ENCODE results near the gene ZC3H7B.
A peak's percentile ranks its signal among the peaks of the same experiment; 100 is the strongest.

The ZC3H7B gene

DNA sequence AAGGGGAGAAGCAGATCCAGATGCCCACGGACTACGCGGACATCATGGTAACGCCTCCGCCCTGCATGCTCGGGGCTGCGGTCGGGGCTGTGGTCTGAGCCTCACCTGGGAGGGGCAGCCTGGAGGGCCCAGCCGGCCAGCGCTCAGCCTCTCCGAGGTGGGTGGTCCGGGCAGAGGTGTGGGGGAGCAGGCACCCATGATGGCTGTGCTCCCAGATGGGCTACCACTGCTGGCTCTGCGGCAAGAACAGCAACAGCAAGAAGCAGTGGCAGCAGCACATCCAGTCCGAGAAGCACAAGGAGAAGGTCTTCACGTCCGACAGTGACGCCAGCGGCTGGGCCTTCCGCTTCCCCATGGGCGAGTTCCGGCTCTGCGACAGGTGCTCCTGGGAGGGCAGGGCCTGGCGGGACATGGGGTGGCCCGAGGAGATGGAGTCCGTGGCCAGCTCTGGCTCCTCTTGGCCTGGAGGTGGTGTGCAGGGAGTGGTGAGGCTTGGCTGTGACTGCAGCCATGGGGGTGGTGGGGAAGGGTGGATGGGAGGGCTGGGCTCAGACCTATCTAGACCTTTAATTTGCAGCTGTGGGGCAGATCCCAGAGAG lies 55.2 kb downstream of the ZC3H7B start:
- no peak for DNase-seq (ENCODE audit: low read depth)

DNA sequence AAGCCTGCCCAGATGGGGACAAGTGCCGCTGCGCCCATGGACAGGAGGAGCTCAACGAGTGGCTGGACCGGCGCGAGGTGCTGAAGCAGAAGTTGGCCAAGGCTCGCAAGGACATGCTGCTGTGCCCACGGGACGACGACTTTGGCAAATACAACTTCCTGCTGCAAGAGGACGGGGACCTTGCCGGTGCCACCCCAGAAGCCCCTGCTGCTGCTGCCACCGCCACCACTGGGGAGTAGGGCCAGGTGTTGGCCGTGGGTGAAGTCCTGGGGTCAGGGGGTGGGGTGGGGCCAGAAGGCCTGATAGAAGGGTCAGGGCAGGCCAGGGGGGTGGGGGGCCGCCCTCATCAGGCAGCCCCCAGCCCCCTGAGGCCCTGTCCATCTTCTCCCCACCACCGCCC lies 55.9 kb downstream of the ZC3H7B start:
- no peak for DNase-seq (ENCODE audit: low read depth)

DNA sequence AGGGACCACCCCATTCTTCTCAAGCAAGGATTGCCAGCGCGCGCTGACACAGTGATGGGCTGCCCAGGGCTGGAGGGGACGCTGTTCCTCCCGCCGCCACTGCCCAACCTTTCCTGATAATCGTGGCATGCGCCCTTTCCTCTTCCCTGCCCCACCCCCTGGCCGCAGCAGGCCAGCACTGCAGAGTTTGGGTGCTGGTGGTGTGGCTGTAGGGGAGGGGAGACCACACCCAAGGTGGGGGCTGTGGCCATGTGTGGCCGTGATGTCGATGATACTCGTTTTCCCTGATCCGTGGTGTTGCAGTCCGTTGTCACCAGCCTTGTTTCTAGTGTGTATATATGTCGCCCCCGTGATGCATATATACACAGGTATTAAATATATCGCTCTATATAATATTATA lies 57.6 kb downstream of the ZC3H7B start:
- no peak for DNase-seq (ENCODE audit: low read depth)

GRCh38 chr22:41359376-41359775 lies 58.1 kb downstream of the ZC3H7B start:
- DNase-seq (ENCODE audit: low read depth), result no peak

DNA sequence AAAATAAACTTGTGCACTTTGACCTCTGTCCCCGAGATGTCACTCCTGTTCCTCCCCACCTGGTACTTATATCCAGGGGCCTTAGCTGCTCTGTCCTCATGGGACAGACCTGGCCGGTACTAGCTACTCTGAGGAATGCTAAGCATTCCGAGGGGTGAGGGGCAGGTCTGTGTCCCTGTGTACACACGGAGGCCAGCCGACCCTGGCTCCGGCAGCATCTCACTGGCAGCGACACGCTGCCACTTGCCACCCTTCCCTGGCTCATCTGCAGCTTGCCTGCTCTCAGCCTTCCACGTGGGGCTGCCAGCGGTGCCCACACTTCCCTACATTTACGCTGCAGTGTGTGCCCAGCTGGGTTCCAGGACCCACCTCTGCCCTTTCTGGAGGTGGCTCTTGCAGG lies 58.8 kb downstream of the ZC3H7B start:
- no peak for DNase-seq (ENCODE audit: low read depth)

- DNase-seq (ENCODE audit: low read depth), result no peak
These were observed 60.5 kb downstream of the ZC3H7B start for GRCh38 chr22:41361716-41362310.

DNA sequence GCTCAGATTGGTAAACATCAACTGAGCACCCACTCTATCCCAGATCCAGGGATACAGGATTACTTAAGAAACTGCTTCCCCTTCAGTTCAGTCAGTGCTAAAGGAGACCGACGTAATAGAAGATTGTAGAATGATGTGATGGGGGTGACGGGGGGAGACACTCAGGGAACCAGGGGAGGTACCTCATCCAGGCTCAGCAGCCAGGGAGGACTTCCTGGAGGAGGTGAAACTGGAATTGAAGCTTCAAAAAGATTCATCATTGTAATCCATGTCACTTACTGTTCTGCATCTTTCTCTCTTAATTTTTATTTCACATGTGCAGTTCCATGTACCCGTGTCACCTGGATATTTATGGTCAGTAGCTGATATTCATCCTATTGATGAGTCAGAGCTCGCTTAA lies 61.3 kb downstream of the ZC3H7B start:
- no peak for DNase-seq (ENCODE audit: low read depth)

DNA sequence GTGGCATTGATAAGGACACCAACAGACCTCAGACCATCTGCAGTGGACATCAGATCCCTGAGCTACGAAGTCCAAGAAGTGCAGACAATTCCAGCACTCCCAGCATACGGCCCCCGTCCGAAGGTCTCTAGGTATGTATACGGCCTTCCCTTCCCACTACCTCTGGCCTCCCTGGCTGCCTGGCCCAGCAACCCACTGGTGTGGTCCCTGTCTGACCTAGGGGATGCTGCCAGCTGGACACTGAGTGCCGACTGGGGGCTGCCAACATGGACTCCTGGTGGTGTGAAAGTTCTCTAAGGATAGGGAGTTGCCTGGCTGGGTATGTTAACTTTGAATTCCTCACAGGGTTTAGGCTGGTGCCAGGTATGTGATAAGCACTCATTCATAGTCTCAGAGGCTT lies 62.9 kb downstream of the ZC3H7B start:
- DNase-seq (ENCODE audit: low read depth), result no peak

DNA sequence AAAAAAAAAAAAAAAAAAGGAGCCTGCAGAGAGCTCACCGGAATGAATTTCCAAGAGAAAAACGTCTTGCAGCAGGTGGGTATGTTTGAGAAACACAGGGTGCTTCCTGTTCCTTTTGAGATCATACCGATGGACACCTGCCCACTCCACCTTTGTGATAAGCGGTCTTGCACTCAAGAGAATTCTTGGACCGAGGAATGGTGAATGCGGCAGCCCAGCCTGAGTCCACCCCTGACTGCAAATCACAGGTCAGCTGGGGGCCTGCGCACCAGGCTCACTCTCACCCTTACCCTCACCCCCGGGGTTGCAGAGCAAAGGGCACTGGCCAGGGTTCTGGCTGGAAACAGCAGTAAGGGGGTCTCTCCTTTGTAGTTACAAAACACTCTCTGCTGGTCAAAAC lies 63.6 kb downstream of the ZC3H7B start:
- no peak for DNase-seq (ENCODE audit: low read depth)

DNA sequence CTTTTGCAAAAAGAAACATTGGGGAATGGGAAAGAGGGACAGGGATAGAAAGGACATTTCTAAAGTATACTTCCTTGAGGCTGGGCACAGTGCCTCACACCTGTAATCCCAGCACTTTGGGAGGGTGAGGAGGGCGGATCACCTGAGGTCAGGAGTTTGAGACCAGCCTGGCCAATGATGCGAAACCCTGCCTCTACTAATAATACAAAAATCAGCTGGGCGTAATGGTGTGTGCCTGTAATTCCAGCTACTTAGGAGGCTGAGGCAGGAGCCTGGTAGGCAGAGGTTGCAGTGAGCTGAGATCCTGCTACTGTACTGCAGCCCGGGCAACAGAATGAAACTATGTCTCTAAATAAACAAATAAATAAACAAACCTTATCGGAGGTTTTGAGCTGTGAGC lies 64.1 kb downstream of the ZC3H7B start:
- DNase-seq (ENCODE audit: low read depth), result no peak

GRCh38 chr22:41366323-41367029 lies 65.2 kb downstream of the ZC3H7B start:
- DNase-seq (ENCODE audit: low read depth), result no peak

DNA sequence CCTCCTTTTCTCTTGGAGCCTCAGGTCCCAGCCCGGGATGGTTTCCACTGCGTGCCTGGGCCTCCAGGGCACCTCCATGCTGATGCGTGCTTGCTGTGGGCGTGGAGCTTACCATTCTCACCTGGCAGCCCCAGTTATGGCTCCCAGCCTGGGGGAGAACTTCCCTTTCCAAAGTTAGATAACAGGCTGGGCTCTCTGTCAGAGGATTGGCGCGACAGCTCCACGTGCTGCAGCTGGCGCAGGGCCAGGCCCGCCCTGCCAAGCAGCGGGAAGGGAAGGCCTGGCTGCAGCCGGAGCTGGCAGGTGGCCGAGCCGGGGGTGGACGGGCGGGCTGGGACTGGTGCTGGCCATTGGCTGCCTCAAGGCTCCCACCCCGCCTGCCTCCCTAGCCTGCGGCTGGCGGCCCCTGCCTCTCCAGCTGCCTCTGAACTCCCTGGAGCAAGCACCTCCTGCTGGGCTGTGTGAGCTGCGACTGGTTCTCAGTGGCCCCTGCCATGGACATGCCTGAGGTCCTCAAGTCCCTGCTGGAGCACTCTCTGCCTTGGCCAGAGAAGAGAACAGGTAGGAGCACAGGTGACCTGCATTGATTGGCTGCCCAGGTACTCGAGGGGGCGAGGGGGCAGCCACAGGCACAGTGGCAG lies 65.8 kb downstream of the ZC3H7B start:
- DNase-seq (ENCODE audit: low read depth), result no peak

DNA sequence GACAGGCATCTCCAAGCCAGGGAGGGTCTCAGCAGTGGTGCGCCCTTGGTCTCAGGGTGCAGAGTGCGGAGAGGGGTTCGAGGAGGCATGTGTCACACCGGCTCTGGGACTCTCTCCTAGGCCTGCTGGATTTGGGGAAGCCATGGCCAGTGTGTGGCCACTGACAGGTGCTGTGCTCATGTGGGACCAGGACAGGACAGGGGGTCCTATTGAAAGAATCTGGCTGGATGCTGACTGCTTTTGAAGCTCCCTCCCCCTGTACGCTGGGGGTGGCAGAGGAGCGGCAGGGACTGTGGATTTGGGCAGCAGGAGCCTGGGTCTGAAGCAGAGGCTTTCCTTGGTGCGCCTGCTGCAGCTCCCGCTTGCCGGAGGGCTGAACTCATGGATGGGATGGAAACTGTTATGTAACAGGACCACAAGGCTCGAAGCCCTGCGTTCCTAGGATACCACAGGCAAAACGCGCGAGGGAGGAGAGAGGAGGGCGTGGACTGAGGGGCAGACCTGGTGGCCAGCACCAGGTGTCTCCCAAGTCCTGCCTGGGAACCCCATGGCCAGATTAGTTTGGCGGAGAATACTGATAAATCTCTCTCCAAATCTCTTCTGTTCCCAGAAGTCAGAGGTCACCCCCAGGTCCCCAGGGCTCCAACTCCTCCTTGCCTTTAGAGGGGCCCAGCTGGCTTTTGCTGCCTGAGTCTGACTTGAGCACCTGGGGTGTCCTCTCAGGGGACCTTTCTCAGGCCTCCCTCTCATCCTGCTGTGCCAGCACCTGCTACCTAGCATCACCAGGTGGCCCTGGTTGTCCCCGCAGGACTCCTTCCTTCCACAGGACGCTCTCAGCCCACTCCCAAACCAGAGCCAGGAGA lies 66.6 kb downstream of the ZC3H7B start:
- DNase-seq (ENCODE audit: low read depth), result no peak

DNA sequence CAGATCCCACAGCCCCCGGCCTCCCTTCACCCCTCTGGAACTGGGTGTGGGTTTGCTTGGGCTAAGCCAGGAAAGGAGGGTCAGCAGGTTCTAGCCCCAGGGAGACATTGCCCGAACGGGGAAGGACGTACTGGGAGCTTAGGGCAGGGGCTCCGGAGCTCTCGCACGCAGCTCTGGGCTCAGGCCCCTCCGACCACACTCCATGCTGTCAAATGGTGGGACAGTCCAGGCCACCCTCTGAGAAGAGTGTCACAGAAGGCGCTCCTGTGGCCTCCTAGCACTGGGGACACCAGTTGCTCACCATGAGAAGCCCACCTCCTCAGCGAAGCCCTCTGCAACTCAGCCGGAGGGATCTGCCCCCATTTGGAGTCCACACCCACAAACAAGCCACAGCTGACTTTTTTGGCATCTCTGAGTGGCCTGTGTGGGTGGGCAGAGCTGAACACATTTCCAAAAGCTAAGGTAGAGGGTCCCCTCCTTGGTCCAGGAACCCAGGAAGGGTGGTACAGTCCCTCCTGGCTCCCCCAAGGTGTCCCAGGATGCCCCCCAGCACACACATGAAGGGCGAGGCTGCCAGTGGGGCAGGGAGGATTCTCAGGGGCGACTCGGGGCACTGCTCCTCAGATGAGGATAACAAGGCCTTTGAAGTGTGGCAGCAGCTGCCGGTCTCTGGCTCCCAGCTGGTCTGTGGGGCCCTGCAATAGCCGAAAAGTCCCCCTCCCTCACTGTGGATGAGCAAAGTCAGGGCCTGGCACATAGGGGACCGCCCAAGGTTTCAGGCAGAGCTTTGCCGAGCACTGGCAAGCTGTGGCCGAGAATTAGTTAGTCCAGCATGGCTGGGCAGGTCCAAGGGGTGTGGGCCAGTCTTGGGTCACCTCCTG lies 67.5 kb downstream of the ZC3H7B start:
- DNase-seq (ENCODE audit: low read depth), result no peak

DNA sequence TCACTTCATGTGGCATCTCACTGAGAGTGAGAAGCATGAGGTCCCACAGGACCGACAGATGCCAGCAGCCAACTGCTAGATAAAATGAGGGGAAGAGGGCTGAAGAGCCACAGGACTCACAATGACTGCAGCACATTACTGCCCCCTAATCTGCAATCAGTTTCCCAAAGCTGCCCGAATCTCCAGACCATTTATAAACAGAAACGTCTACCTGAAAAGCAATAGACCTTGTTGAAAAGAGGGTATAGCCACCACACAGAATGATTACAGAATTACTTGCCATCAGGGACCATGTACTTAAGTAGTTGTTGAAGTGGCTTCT lies 68.1 kb downstream of the ZC3H7B start:
- DNase-seq (ENCODE audit: low read depth), result no peak

GRCh38 chr22:41369837-41370236 lies 68.5 kb downstream of the ZC3H7B start:
- no peak for DNase-seq (ENCODE audit: low read depth)

DNA sequence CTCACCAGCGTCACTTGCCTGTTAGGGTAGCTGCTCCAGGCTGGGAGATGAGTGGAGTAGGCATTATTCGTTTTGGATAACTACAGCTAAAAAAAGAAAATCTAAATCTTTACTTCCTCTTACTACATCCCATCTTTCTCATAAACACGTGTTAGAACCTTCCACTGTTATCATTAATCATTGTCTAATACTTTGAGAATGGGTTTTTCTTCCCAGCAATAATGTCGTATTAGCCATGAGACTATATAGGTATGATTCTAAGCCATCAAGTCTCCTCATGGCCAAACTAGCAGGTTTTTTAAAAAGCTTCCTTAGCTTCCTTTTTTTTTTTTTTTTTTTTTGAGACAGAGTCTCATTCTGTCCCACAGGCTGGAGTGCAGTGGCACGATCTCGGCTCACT lies 76.5 kb downstream of the ZC3H7B start:
- no peak for DNase-seq (ENCODE audit: low read depth)

- no peak for DNase-seq (ENCODE audit: low read depth)
These were observed 79.6 kb downstream of the ZC3H7B start for GRCh38 chr22:41380993-41381328.

DNA sequence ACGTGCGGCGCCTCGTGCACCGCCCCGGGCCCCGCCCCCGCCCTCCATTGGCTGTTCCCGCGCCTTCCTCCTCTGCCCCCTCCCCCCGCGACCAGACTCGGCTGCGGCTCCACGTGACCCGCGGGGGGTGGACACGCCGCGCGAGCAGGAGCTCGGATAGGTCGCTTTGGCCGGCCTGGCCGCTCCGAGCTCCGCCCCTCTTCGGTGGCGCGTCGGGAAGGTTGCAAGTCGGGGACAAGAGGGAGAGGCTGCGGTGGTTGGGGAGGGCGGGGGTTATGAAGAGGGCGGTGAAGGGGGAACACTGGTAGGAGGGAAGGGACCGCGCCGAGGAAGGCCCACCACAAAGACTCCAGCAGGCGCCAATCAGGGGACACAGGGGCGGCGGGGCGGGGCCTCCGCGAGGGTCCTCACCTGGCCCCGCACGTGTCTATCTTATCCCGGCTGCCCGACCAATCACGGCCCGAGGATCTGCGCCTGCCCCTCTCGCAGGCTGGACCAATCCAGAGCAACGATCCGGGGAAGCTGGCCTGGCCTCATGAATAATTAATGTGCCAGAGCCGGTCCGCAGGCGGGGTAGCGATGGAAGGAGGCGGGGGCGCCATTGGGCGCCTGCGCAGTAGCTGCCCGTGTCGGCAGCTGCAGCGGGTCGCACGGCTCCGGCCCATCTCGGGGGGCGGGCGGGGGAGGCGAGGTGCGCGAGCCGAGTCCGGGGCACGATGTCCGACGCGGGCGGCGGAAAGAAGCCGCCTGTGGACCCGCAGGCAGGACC lies 80.2 kb downstream of the ZC3H7B start, which contains the start of gene TEF:
TSS of gene TEF (plus strand) at position 614 of the 769 bp plus-strand sequence. CDS start at position 717, 103 bp downstream.
- peak; percentile 98 for DNase-seq (ENCODE audit: low read depth)

- peak; percentile 42 for DNase-seq (ENCODE audit: low read depth)
These were observed 80.8 kb downstream of the ZC3H7B start for GRCh38 chr22:41382098-41382578.
